ENCODE data around the gene TMEM161B. TPM values are rescaled to one million over a fixed set of nuclear protein-coding genes. Genes with fewer than 3 reads are reported as not detected.

The TMEM161B gene
- total and polyA plus RNA-seq, 2 donors (not counting 3 experiments of a cell fraction or from before 2014, with no cell fraction given) = 5.3 to 11.6 TPM

DNA sequence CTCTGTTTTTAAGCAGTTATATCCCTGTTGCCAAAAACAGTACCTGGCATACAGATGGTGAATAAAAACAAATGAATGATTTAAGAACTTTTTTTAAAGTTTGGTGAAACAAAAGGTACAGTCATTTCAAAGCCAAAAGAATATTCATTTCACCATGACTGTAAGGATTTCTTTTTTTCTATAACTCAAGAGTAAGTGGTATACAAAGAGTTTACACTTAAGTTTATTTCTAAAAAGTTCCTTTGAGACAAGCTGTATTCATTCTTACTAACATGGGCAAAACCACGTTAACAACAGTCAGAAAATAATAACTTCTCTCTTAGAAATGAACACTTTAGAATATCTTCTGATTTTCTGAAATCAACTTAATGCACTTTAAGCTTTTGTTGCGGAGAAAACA, 5.3 kb downstream of the TMEM161B start:
- intact Hi-C loops (cut with micrococcal nuclease) = loop anchor here (10.0 kb wide), 1 partner anchor 411 kb away; no protein-coding TSS in a partner anchor
- FAIRE-seq = no peak

More for the DNA sequence above, 5.3 kb downstream of the TMEM161B start:
- Histone ChIP-seq H3K4me2 (ENCODE audit: insufficient read depth, low read length) (no peak overlapping the region), H2AFZ (ENCODE audit: low read depth, low read length) (no peak overlapping the region), H4K20me1 (replicated peaks; ENCODE audit: control insufficient read depth, extremely low read depth, insufficient read depth, low read length) (peaks cover 2% of the 10 kb centered on the region), H3K4me3 (replicated peaks in 1 of 3; ENCODE audit: insufficient read depth in 1 of 3, low read depth in 1 of 3, low read length in 3 of 3) (no peak overlapping the region), H3K36me3 (ENCODE audit: control insufficient read depth in 2 of 2, extremely low read depth in 1 of 2, insufficient read depth in 2 of 2, low read length in 2 of 2) (peaks cover 0 to 2% of the 10 kb centered on the region in 2 experiments), H3K9me1 (replicated peaks; ENCODE audit: control insufficient read depth, extremely low read depth, insufficient read depth, low read length) (no peaks in the 10 kb centered on the region), H3K9ac (replicated peaks; ENCODE audit: extremely low read depth, insufficient read depth, low read length) (no peak overlapping the region), H3K27me3 (ENCODE audit: control insufficient read depth in 2 of 2, insufficient read depth in 2 of 2, low read length in 2 of 2) (no peaks in the 10 kb centered on the region), H3K79me2 (ENCODE audit: control insufficient read depth, insufficient read depth, low read length) (peaks cover 79% of the 10 kb centered on the region), H3K9me3 (replicated peaks; ENCODE audit: control insufficient read depth, insufficient read depth, low read length) (no peaks in the 10 kb centered on the region), H3K27ac (ENCODE audit: insufficient read depth, low read depth, low read length) (no peak overlapping the region), H3K4me1 (ENCODE audit: control insufficient read depth, extremely low read depth, insufficient read depth, low read length) (peaks cover 7% of the 10 kb centered on the region)
- CTCF ChIA-PET = no interaction called here
- TF ChIP-seq MYC (IDR thresholded peaks at IDR 0.05; ENCODE audit: low read depth, low read length) (no peak), GATA2 (IDR thresholded peaks at IDR 0.05; ENCODE audit: insufficient read depth, insufficient read length, low read depth, low read length) (no peak), EZH2 (IDR thresholded peaks at IDR 0.05; ENCODE audit: borderline replicate concordance, low read depth, low read length, severe bottlenecking) (no peak), POLR2AphosphoS5 (IDR thresholded peaks at IDR 0.05; ENCODE audit: insufficient read depth, low read depth, low read length) (no peak), POLR2A (IDR thresholded peaks at IDR 0.05; ENCODE audit: low read depth, low read length) (no peak), JUN (IDR thresholded peaks at IDR 0.05; ENCODE audit: borderline replicate concordance, insufficient read depth, insufficient read length, low read depth) (no peak), FOS (IDR thresholded peaks at IDR 0.05; ENCODE audit: borderline replicate concordance, insufficient read depth, low read length) (no peak)
- TF ChIP-seq, protein P1, sequence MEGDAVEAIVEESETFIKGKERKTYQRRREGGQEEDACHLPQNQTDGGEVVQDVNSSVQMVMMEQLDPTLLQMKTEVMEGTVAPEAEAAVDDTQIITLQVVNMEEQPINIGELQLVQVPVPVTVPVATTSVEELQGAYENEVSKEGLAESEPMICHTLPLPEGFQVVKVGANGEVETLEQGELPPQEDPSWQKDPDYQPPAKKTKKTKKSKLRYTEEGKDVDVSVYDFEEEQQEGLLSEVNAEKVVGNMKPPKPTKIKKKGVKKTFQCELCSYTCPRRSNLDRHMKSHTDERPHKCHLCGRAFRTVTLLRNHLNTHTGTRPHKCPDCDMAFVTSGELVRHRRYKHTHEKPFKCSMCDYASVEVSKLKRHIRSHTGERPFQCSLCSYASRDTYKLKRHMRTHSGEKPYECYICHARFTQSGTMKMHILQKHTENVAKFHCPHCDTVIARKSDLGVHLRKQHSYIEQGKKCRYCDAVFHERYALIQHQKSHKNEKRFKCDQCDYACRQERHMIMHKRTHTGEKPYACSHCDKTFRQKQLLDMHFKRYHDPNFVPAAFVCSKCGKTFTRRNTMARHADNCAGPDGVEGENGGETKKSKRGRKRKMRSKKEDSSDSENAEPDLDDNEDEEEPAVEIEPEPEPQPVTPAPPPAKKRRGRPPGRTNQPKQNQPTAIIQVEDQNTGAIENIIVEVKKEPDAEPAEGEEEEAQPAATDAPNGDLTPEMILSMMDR (IDR thresholded peaks at IDR 0.05; ENCODE audit: extremely low read depth in 1 of 2, insufficient read depth in 1 of 2, low read depth in 1 of 2, low read length in 2 of 2) = no peak
- TF ChIP-seq, protein P2, sequence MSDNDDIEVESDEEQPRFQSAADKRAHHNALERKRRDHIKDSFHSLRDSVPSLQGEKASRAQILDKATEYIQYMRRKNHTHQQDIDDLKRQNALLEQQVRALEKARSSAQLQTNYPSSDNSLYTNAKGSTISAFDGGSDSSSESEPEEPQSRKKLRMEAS (IDR thresholded peaks at IDR 0.05; ENCODE audit: insufficient read depth, insufficient read length) = no peak
- dilution Hi-C loops (cut with MboI; ENCODE audit: extremely low pct_ligation_motif_present, low sequenced_read_pairs) = no loop called here
- POLR2A ChIA-PET = no interaction called here
- no peak for DNase-seq (ENCODE audit: low read depth, low spot score)
- no TSS peak for BruUV-seq (replicated peaks)

Data from endothelial cell of umbilical vein (primary cell).